ENCODE data around the gene B4GALNT4.
"Not testable (repeated sequence)": the region's sequence is repeated elsewhere in the genome, so short reads cannot be mapped to it uniquely, and the experiment has no call there.

Gene B4GALNT4

GRCh38 chr11:360326-361280 is 8.7 kb upstream of the B4GALNT4 start:
- DNase-seq, result no peak

GRCh38 chr11:362642-363442 is 6.5 kb upstream of the B4GALNT4 start:
- no peak for DNase-seq

DNA sequence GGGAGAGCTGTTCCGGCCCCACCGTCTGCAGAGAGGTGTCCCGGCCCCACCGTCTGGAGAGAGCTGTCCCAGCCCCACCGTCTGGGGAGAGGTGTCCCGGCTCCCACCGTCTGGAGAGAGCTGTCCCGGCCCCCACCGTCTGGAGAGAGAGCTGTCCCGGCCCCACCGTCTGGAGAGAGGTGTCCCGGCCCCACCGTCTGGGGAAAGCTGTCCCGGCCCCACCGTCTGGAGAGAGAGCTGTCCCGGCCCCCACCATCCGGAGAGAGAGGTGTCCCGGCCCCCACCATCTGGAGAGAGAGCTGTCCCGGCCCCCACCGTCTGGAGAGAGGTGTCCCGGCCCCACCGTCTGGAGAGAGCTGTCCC is 5.9 kb upstream of the B4GALNT4 start:
- DNase-seq, result not testable (repeated sequence)

DNA sequence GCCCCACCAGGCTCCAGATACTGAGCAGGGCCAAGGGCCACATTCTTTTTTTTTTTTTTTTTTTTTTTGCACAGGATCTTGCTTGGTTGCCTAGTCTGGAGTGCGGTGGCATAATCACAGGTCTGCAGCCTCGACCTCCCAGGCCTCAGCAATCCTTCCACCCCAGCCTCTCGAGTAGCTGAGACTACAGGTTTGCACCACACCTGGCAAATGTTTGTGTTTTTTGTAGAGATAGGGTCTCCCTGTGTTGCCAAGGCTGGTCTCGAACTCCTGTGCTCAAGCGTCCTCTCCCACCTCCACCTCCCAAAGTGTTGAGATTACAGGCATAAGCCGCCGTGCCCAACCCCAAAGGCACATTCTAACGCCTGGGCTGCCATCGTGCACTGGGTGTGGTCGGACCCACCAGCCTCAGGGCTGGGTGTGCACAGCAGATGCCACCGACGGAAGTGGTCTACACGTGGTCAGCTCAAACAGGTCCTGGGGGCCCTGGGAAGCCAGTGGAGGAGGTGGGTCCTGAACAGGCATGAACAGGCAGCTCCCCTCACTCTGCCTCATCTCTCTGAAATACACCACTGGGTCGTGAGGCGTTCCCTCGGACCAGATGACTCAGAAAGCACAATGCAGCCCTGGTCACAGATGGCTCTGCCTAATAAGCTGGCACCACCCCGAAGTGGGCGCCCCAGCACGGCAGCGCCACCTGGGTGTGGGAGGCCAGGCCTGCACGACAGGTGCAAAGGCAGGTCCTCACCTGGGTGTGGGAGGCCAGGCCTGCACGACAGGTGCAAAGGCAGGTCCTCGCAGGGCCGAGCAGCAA is 5.1 kb upstream of the B4GALNT4 start:
- DNase-seq, result peak; percentile 45

- no peak for DNase-seq
These were observed 4.1 kb upstream of the B4GALNT4 start for GRCh38 chr11:364991-365725.

DNA sequence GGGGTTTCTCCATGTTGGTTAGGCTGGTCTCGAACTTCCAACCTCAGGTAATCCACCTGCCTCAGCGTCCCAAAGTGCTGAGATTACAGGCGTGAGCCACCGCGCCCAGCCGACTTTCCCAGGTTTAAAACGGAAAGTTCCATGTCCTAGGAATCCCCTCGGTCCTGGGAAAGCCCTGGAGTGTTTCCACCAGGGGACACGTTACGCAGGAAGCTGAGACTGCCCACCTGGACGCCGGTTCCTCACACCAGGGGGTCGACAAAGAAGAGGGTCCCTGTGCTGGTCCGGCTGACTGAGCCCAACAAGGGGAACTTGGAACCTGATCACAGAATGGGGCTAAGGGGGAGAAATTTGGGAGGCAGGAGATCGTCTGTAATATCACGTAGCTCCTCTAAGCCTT is 3.5 kb upstream of the B4GALNT4 start:
- DNase-seq, result no peak

GRCh38 chr11:367956-368413 is 1.3 kb upstream of the B4GALNT4 start:
- DNase-seq, result no peak

DNA sequence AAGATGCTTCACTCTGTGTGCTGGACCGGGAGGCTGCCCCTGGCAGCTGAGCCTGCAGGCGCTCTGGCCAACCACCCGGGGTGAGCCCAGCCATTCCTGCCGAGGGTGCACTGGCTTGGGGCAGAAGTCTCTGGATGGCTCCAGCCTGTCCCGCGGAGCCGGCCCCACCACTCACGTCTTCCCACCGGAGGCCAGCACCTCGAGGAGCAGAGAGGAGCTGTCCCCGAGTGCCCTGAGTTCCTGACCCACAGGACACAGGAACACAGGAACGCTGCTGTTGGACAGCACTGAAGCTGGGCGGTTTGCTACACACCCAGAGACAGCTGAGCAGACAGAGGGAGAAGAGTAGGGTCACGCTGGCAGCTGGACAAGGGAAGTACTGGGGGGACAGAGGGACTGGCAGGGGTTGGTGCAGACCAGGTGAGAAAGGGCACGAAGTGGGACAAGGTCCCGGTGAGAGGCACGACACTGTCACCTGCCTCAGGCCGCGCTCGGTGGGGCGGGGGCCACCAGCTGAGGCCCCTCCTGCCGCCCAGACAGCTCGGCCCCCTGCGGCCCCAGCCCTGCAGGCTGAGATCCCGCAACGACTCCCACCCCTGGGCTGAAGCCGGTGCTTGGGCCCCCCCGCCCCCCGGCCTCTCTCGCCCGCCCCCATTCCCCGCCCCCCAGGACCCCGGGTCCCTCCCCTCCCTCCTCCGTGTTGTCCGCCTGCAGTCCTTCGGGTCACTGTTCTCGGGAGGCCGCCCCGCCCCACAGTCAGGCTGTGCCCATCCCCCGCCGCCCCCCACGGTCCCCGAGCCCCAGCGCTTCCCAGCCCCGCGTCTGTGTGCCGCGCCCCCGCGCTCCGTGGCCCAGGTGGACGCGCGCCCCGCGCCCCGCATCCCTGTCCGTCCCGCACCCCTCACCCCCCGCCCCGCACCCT is 624 bp upstream of the B4GALNT4 start:
- DNase-seq, result no peak

- DNase-seq, result no peak
These were observed 1.0 kb downstream of the B4GALNT4 start for GRCh38 chr11:370070-370941.

DNA sequence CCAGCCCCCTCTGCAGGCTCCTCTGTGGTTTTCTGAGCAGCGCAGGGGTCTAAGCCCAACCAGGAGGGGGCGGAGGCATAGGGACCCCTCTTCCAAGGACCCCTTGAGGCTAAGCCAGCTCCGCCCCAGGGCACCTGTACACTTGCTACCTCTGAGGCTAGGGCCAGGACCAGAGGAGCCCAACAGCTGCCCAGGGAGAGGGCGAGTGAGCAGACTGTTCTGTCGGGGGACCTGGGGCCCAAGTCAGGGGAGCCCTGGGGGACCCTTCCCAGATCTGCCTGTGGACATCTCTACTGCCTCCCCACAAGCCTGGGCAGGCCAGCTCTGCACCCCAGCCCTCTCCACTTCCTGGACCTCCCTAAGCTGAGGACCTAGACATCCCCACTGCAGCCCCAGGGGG is 1.8 kb downstream of the B4GALNT4 start:
- DNase-seq, result no peak

DNA sequence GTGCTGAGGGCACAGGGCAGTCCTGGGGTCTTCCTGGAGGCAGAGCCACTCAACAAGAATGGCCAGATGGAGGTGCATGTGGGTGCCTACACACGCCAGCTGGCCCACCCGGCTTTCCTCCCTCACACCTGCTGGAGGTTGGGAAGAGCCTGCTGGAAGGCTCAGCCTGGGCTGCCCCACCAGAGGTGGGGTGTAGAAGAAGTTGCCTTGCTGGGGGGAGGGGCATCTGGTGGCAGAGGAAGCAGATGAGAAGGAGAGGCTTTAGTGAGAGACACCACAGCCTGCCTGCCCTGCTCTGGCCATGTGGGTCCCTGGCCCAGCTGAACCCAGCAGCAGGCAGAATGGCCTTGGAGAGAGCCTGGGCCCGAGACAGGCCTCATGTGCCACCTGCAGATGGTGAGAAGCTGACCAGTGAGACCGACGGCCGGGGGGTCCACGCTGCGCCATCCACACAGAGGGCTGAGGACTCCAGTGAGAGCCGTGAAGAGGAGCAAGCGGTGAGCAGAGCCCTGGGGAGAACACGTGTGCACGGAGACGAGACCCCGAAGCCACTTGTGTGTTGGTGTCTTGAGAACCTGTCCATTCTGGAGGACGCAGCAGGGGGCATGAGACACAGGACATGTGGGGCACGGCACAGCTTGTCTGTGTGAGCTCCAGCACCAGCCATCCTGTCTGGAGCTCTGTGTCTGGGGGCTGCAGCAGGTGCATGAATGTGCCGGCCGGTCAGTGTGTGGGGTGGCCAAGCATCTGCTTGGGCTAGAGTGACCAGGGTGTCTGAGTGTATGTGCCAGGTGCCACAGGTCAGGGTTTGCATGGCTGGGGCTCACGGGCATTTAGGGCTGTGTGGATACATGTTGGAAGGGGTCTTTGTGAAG is 2.7 kb downstream of the B4GALNT4 start:
- DNase-seq, result no peak

DNA sequence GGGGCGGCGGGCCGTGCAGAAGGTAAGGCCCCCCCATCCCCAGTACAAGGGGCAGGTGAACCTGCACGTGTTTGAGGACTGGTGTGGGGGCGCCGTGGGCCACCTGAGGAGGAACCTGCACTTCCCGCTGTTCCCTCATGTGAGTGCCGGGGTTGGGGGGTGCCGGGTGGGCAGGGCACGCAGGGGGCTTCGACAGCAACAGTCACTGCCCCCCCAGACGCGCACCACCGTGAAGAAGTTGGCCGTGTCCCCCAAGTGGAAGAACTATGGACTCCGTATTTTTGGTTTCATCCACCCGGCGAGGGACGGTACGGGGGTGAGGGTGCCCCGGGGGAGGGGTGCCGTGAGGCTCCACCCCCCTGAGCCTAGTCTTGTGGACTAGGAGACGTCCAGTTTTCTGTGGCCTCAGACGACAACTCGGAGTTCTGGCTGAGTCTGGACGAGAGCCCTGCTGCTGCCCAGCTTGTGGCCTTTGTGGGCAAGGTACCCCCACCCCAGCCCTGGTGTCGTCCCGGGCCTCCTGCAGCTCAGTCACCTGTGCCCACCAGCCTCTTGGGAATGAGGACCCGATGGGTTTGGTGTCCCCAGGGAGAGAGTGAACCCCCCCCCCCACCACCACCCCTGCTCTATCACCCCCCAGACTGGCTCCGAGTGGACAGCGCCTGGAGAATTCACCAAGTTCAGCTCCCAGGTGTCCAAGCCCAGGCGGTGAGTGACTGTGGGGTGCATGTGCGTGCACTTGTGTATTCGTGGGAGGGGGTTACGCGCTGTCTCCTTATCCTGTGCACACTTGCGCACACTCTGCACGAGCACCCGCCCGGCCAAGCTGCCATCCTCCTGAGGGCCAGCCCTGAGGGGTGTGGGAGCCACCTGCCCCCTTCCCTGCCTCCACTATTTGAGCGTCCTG is 3.8 kb downstream of the B4GALNT4 start:
- DNase-seq, result no peak

GRCh38 chr11:373716-374551 is 4.6 kb downstream of the B4GALNT4 start:
- DNase-seq, result no peak

DNA sequence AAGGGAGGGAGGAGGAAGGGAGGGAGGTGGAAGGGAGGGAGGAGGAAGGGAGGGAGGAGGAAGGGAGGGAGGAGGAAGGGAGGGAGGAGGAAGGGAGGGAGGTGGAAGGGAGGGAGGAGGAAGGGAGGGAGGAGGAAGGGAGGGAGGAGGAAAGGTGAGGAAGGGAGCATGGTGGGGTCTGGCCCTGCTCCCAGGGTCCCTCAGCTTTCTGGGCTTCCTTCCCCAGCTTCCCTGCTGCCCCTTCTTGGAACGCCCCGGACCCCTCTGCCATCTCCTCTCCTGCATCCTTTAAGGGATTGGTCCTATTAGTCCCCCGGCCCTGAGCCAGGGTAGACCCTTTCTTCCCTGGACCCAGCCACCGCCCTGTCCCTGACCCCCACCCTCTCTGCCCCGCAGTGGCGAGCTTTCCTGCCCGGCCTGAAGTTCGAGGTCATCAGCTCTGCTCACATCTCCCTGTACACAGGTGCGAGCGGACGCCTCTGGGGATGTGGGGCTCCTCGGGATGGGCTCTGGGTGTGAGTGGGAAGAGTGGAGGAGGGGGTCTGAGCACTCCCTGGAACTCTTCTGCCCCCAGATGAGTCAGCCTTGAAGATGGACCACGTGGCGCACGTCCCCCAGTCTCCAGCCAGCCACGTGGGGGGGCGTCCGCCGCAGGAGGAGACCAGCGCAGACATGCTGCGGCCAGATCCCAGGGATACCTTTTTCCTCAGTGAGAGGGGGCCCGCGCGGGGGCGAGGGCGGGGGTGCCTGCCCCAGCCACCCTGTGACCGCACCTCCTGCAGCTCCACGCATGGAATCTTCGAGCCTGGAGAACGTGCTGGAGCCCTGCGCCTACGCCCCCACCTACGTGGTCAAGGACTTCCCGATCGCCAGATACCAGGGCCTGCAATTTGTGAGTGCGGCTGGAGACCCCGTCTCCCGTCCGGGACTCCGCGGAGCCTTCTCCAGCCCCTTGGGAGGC is 6.0 kb downstream of the B4GALNT4 start:
- no peak for DNase-seq

GRCh38 chr11:376531-377173 is 7.4 kb downstream of the B4GALNT4 start:
- DNase-seq, result no peak
